HUES48 (cell line): ENCODE measurements around the gene NKD2.

Source experiments
- H3K27ac ChIP-seq: one replicate; pipeline ENCODE4 v1.7.0; 2013; ENCODE audit warnings: low read depth, low read length, inconsistent platforms
- H3K27me3 ChIP-seq: 2 replicates; pipeline ENCODE4 v1.6.1; 2013; ENCODE audit warnings: mild to moderate bottlenecking, low read length; ENCODE audit not compliant: control insufficient read depth, insufficient read depth
- H3K36me3 ChIP-seq: 2 replicates; pipeline ENCODE4 v1.6.1; 2013; ENCODE audit warnings: low read length; ENCODE audit not compliant: control insufficient read depth, insufficient read depth
- H3K4me1 ChIP-seq: 2 replicates; pipeline ENCODE4 v1.6.1; 2013; ENCODE audit warnings: mild to moderate bottlenecking, low read length; ENCODE audit not compliant: control insufficient read depth, insufficient read depth
- H3K4me3 ChIP-seq: 2 replicates; pipeline ENCODE4 v1.5.1; 2013; ENCODE audit warnings: mild to moderate bottlenecking, low read depth, low read length
- H3K9ac ChIP-seq: 2 replicates; pipeline ENCODE4 v1.6.1; 2013; ENCODE audit warnings: mild to moderate bottlenecking, low read depth, low read length, moderate library complexity
- H3K9me3 ChIP-seq: 2 replicates; pipeline ENCODE4 v1.6.1; 2013; ENCODE audit warnings: low read length; ENCODE audit not compliant: control insufficient read depth, insufficient read depth

The NKD2 gene

GRCh38 chr5:1033606-1034420, 25.2 kb downstream of the NKD2 start:
- H3K27me3 ChIP-seq: no peaks in the 10 kb centered on the region
- H3K36me3 ChIP-seq: no peaks in the 10 kb centered on the region
- H3K9me3 ChIP-seq: no peaks in the 10 kb centered on the region
- no peak overlapping the region for H3K27ac ChIP-seq
- no peaks in the 10 kb centered on the region for H3K4me1 ChIP-seq
- H3K4me3 ChIP-seq: no peak overlapping the region
- H3K9ac ChIP-seq: no peak overlapping the region

GRCh38 chr5:1034421-1034905, 25.9 kb downstream of the NKD2 start:
- H3K4me3 ChIP-seq: no peak overlapping the region
- no peaks in the 10 kb centered on the region for H3K27me3 ChIP-seq
- no peaks in the 10 kb centered on the region for H3K36me3 ChIP-seq
- H3K9ac ChIP-seq: no peak overlapping the region
- H3K27ac ChIP-seq: no peak overlapping the region
- H3K4me1 ChIP-seq: no peaks in the 10 kb centered on the region
- no peaks in the 10 kb centered on the region for H3K9me3 ChIP-seq

- no peak overlapping the region for H3K27ac ChIP-seq
- H3K4me3 ChIP-seq: no peak overlapping the region
- no peak overlapping the region for H3K9ac ChIP-seq
- H3K4me1 ChIP-seq: no peaks in the 10 kb centered on the region
- H3K36me3 ChIP-seq: no peaks in the 10 kb centered on the region
- peaks cover 4% of the 10 kb centered on the region; the same call in 1 of the 2 replicates for H3K9me3 ChIP-seq
- H3K27me3 ChIP-seq: no peaks in the 10 kb centered on the region
Measured at GRCh38 chr5:1034986-1035385, 26.4 kb downstream of the NKD2 start.

- no peaks in the 10 kb centered on the region for H3K36me3 ChIP-seq
- H3K9ac ChIP-seq: no peak overlapping the region
- no peaks in the 10 kb centered on the region for H3K27me3 ChIP-seq
- H3K4me1 ChIP-seq: no peaks in the 10 kb centered on the region
- H3K4me3 ChIP-seq: no peak overlapping the region
- peaks cover 6% of the 10 kb centered on the region; the same call in 1 of the 2 replicates for H3K9me3 ChIP-seq
- no peak overlapping the region for H3K27ac ChIP-seq
Measured at GRCh38 chr5:1035421-1036405, 27.1 kb downstream of the NKD2 start.

- Histone ChIP-seq H3K36me3 (no peaks in the 10 kb centered on the region), H3K9ac (no peak overlapping the region), H3K4me1 (no peaks in the 10 kb centered on the region), H3K27ac (no peak overlapping the region), H3K4me3 (no peak overlapping the region), H3K9me3 (peaks cover 6% of the 10 kb centered on the region; the same call in 1 of the 2 replicates), H3K27me3 (no peaks in the 10 kb centered on the region)
Measured at GRCh38 chr5:1036504-1037122, 28.0 kb downstream of the NKD2 start.

GRCh38 chr5:1037123-1037670, 28.6 kb downstream of the NKD2 start:
- Histone ChIP-seq H3K27ac (no peak overlapping the region), H3K36me3 (no peaks in the 10 kb centered on the region), H3K27me3 (no peaks in the 10 kb centered on the region), H3K4me3 (no peak overlapping the region), H3K9ac (no peak overlapping the region), H3K9me3 (peaks cover 6% of the 10 kb centered on the region; the same call in 1 of the 2 replicates), H3K4me1 (no peaks in the 10 kb centered on the region)

- Histone ChIP-seq H3K27ac (no peak overlapping the region), H3K9ac (no peak overlapping the region)
Measured at GRCh38 chr5:1037671-1038416, 29.2 kb downstream of the NKD2 start.

GRCh38 chr5:1038417-1039209, 30.0 kb downstream of the NKD2 start:
- H3K4me3 ChIP-seq: no peak overlapping the region
- H3K9me3 ChIP-seq: peaks cover 10% of the 10 kb centered on the region
- H3K27me3 ChIP-seq: no peaks in the 10 kb centered on the region
- H3K27ac ChIP-seq: no peak overlapping the region
- no peak overlapping the region for H3K9ac ChIP-seq
- H3K4me1 ChIP-seq: no peaks in the 10 kb centered on the region
- no peaks in the 10 kb centered on the region for H3K36me3 ChIP-seq

More at GRCh38 chr5:1037671-1038416, 29.2 kb downstream of the NKD2 start:
- Histone ChIP-seq H3K36me3 (no peaks in the 10 kb centered on the region), H3K27me3 (no peaks in the 10 kb centered on the region), H3K9me3 (peaks cover 6% of the 10 kb centered on the region; the same call in 1 of the 2 replicates), H3K4me1 (no peaks in the 10 kb centered on the region), H3K4me3 (no peak overlapping the region)

GRCh38 chr5:1039210-1039548, 30.6 kb downstream of the NKD2 start:
- Histone ChIP-seq H3K4me3 (no peak overlapping the region), H3K9ac (no peak overlapping the region), H3K9me3 (peaks cover 12% of the 10 kb centered on the region), H3K27ac (no peak overlapping the region), H3K36me3 (no peaks in the 10 kb centered on the region), H3K4me1 (no peaks in the 10 kb centered on the region), H3K27me3 (no peaks in the 10 kb centered on the region)
